ENCODE results near the gene SCN8A.

The SCN8A gene

DNA sequence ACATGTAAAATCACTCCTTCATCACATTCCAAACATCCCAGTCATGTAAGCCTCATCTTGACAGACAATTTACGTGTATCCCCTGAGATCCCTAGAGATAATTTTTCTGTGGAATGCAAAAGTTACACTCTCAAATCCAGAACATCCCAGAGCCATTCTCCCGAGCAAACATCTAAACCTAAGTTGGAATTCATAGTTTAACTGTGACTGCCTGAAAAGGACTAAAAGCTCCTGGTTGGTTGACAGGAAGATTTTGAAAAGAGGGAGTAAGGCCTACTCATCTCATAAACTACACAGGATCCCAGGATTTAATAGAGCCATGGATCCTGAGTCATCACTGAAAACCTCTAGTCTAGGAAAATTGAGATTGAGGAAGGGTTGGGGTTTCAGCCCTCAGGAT lies 123.6 kb downstream of the SCN8A start:
- Histone ChIP-seq H3K27me3 (ENCODE audit: insufficient read depth, low read length) (no peaks in the 10 kb centered on the region), H3K36me3 (ENCODE audit: insufficient read depth, low read length) (peaks cover 6% of the 10 kb centered on the region), H3K4me1 (ENCODE audit: insufficient read depth, low read length) (peaks cover 2% of the 10 kb centered on the region), H3K4me3 (ENCODE audit: low read length) (no peak overlapping the region), H2AFZ (ENCODE audit: low read depth, low read length) (no peak overlapping the region), H3K9me3 (ENCODE audit: low read length) (no peaks in the 10 kb centered on the region)

DNA sequence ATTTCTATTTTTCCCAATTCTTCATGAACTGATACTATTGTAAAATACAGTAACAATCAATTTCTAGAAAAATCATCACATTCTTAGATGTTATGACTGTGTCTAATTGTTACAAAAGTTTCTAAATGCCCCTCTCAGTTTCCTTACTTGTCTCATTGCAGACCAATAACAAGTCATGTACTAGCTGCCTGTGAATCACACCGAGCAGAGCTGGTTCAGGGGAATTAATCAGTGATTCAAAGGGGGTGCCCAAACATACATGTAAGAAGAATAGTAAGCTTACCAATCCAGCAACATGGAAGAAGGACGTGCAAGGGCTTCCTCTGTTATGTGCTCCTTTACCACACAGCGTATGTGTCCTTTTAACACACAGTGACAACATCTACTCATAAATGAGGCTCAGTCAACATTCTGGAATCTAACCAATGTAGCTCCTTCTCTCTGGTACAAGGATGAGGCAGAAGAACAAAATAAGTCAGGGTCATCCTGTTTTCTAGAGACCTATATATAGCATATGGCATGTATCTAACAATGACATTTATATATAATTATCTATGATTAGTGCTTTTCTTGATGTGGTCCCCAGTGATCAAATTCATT lies 126.4 kb downstream of the SCN8A start:
- Histone ChIP-seq H3K4me1 (ENCODE audit: insufficient read depth, low read length) (no peaks in the 10 kb centered on the region), H2AFZ (ENCODE audit: low read depth, low read length) (no peak overlapping the region), H3K4me3 (ENCODE audit: low read length) (no peak overlapping the region), H3K27me3 (ENCODE audit: insufficient read depth, low read length) (no peaks in the 10 kb centered on the region), H3K9me3 (ENCODE audit: low read length) (no peaks in the 10 kb centered on the region), H3K36me3 (ENCODE audit: insufficient read depth, low read length) (peaks cover 12% of the 10 kb centered on the region)

DNA sequence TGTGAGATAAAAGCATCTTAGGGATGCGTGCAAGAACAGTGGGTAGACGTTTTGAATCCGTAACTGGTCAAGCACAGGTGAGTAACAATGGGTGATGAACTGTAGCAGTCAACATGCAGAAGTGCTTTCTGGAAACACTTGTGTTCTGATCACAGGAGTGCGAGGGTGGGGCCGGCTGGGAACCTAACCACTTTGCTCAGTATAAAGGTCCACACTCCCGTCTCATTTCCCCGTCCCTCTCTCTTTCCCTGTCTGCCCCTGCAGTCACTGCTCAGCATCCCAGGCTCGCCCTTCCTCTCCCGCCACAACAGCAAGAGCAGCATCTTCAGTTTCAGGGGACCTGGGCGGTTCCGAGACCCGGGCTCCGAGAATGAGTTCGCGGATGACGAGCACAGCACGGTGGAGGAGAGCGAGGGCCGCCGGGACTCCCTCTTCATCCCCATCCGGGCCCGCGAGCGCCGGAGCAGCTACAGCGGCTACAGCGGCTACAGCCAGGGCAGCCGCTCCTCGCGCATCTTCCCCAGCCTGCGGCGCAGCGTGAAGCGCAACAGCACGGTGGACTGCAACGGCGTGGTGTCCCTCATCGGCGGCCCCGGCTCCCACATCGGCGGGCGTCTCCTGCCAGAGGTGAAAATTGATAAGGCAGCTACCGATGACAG lies 130.4 kb downstream of the SCN8A start:
- no peaks in the 10 kb centered on the region for H3K9me3 ChIP-seq (ENCODE audit: low read length)
- no peaks in the 10 kb centered on the region for H3K27me3 ChIP-seq (ENCODE audit: insufficient read depth, low read length)
- H3K4me3 ChIP-seq (ENCODE audit: low read length) = no peak overlapping the region
- no peaks in the 10 kb centered on the region for H3K4me1 ChIP-seq (ENCODE audit: insufficient read depth, low read length)
- peaks cover 28% of the 10 kb centered on the region for H3K36me3 ChIP-seq (ENCODE audit: insufficient read depth, low read length)
- no peak overlapping the region for H2AFZ ChIP-seq (ENCODE audit: low read depth, low read length)

DNA sequence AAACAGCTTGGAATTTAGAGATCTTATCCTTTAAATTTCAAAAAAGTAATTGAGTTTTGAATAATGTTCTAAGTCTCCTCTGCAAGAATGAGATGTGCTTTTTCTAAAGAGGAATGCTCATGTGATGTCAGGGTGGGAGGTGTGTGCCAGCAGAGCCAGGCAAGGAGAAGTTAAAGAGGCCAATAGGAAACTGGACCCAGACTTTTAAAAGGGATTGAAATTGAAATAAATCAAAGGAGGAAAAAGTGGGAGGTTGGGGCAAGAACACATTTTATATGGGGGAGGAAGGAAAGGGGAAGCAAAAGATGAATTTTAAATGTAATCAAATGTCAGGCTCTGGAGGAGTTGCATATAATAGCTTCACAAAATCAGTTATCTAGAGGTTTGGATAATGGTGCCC lies 131.4 kb downstream of the SCN8A start:
- H3K4me3 ChIP-seq (ENCODE audit: low read length) = no peak overlapping the region
- peaks cover 28% of the 10 kb centered on the region for H3K36me3 ChIP-seq (ENCODE audit: insufficient read depth, low read length)
- no peak overlapping the region for H2AFZ ChIP-seq (ENCODE audit: low read depth, low read length)
- no peaks in the 10 kb centered on the region for H3K9me3 ChIP-seq (ENCODE audit: low read length)
- H3K27me3 ChIP-seq (ENCODE audit: insufficient read depth, low read length) = no peaks in the 10 kb centered on the region
- H3K4me1 ChIP-seq (ENCODE audit: insufficient read depth, low read length) = no peaks in the 10 kb centered on the region

DNA sequence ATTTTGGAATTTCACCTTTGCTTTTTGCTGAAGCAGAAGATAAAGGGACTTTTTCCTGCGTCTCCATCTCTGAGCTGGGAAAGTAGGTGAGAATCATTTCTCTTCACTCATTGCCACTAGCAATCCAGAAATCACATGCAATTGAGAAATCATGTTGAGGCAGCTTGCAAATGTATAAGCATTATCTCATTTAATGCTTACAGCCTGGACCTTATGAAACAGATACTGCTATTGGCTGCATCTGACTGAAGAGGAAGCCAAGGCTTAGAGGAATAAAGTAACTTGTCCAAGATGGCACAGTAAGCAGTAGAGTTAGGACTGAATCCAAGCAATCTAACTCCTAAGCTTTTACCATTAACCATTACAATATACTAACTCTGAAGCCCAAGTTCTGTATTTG lies 135.1 kb downstream of the SCN8A start:
- H3K4me1 ChIP-seq (ENCODE audit: insufficient read depth, low read length) = no peaks in the 10 kb centered on the region
- H3K9me3 ChIP-seq (ENCODE audit: low read length) = no peaks in the 10 kb centered on the region
- no peaks in the 10 kb centered on the region for H3K27me3 ChIP-seq (ENCODE audit: insufficient read depth, low read length)
- no peak overlapping the region for H2AFZ ChIP-seq (ENCODE audit: low read depth, low read length)
- H3K4me3 ChIP-seq (ENCODE audit: low read length) = no peak overlapping the region
- peaks cover 27% of the 10 kb centered on the region for H3K36me3 ChIP-seq (ENCODE audit: insufficient read depth, low read length)

DNA sequence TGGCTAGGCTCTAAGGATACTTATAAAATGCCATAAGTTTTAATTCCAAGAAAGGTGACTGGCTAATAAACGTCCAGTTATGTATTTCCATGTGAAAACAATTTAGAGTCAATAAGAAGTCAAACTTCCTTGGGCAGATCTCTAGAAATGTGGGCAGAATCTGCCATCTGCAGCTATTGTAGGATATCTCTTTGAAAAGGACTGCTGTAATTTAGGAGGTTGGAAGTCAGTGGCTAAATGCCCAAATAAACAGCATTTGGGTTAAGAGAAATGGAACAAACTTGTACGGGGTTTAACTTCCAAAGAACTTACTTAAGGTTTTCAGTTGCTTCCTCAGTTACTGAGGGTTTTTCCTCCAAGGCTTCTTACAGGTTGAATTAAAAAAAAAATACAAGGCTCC lies 135.9 kb downstream of the SCN8A start:
- Histone ChIP-seq H3K4me3 (ENCODE audit: low read length) (no peak overlapping the region), H3K27me3 (ENCODE audit: insufficient read depth, low read length) (no peaks in the 10 kb centered on the region), H3K9me3 (ENCODE audit: low read length) (no peaks in the 10 kb centered on the region), H3K36me3 (ENCODE audit: insufficient read depth, low read length) (peaks cover 21% of the 10 kb centered on the region), H3K4me1 (ENCODE audit: insufficient read depth, low read length) (no peaks in the 10 kb centered on the region), H2AFZ (ENCODE audit: low read depth, low read length) (no peak overlapping the region)

DNA sequence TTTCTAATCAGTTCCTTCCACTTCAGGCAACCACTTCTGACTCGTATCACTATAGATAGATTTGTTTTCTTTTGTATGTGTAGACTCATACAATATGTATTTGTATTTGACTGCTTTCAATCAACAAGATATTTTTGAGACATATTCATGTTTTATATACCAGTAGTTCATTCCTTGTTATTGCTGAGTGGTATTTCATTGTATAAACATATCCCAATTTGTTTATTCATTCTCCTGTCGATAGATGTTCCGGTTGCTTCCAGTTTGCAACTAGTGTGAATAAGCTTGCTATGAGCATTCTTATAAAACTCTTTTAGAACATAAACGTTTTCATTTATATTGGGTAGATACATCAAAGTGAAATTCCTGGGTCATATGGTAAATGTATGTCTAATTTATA lies 138.3 kb downstream of the SCN8A start:
- Histone ChIP-seq H3K4me3 (ENCODE audit: low read length) (no peak overlapping the region), H3K36me3 (ENCODE audit: insufficient read depth, low read length) (peaks cover 9% of the 10 kb centered on the region), H3K9me3 (ENCODE audit: low read length) (no peaks in the 10 kb centered on the region), H3K27me3 (ENCODE audit: insufficient read depth, low read length) (no peaks in the 10 kb centered on the region), H3K4me1 (ENCODE audit: insufficient read depth, low read length) (no peaks in the 10 kb centered on the region), H2AFZ (ENCODE audit: low read depth, low read length) (no peak overlapping the region)

DNA sequence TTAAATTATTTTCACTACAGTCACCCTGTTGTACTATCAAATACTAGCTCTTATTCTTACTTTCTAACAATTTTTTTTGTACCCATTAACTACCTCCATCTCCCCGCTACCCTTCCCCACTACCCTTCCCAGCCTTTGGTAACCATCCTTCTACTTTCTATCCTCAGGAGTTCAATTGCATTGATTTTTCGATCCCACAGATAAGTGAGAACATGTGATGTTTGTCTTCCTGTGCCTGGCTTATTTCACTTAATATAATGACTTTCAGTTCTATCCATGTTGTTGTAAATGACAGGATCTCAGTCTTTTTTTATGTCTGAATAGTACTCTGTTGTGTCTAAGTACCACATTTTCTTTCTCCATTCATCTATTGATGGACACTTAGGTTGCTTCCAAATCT lies 139.7 kb downstream of the SCN8A start:
- Histone ChIP-seq H3K9me3 (ENCODE audit: low read length) (no peaks in the 10 kb centered on the region), H3K27me3 (ENCODE audit: insufficient read depth, low read length) (no peaks in the 10 kb centered on the region), H3K4me3 (ENCODE audit: low read length) (no peak overlapping the region), H3K36me3 (ENCODE audit: insufficient read depth, low read length) (peaks cover 6% of the 10 kb centered on the region), H2AFZ (ENCODE audit: low read depth, low read length) (no peak overlapping the region), H3K4me1 (ENCODE audit: insufficient read depth, low read length) (no peaks in the 10 kb centered on the region)

DNA sequence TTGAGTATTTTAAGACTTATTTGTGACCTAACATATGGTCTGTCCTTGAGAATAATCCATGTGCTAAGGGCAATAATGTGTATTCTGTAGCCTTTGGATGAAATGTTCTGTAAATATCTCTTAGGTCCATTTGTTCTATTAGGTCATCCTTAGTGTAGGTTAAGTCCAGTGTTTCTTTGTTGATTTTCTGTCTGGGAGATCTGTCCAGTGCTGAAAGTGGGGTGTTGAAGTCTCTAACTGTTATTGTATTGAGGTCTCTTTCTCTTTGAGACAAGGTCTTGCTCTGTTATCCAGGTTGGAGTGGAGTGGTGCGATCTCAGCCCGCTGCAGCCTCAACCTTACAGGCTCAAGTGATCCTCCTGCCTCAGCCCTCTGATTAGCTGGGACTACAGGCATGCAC lies 149.5 kb downstream of the SCN8A start:
- Histone ChIP-seq H3K9me3 (ENCODE audit: low read length) (peaks cover 8% of the 10 kb centered on the region), H2AFZ (ENCODE audit: low read depth, low read length) (no peak overlapping the region), H3K4me3 (ENCODE audit: low read length) (no peak overlapping the region), H3K36me3 (ENCODE audit: insufficient read depth, low read length) (peaks cover 6% of the 10 kb centered on the region), H3K27me3 (ENCODE audit: insufficient read depth, low read length) (no peaks in the 10 kb centered on the region), H3K4me1 (ENCODE audit: insufficient read depth, low read length) (no peaks in the 10 kb centered on the region)

DNA sequence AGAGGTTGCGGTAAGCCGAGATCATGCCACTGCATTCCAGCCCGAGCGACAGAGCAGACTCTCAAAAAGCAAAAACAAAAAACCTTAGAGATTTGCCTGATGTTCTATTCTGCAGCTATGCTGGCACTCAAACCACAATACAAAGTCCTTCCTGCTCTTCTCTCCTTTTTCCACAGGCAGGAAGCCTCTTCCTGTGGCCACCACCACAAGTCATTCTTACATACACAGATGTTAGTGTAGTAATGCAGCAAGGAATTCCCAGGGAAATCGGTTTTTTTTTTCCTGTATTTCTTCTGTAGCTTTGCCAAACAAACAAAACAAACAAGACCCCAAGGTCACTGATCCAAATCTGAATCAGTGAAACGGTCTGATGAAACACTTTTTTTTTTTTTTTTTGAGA lies 153.2 kb downstream of the SCN8A start:
- H3K4me3 ChIP-seq (ENCODE audit: low read length) = no peak overlapping the region
- H2AFZ ChIP-seq (ENCODE audit: low read depth, low read length) = no peak overlapping the region
- H3K4me1 ChIP-seq (ENCODE audit: insufficient read depth, low read length) = no peaks in the 10 kb centered on the region
- no peaks in the 10 kb centered on the region for H3K27me3 ChIP-seq (ENCODE audit: insufficient read depth, low read length)
- peaks cover 8% of the 10 kb centered on the region for H3K9me3 ChIP-seq (ENCODE audit: low read length)
- H3K36me3 ChIP-seq (ENCODE audit: insufficient read depth, low read length) = peaks cover 22% of the 10 kb centered on the region

DNA sequence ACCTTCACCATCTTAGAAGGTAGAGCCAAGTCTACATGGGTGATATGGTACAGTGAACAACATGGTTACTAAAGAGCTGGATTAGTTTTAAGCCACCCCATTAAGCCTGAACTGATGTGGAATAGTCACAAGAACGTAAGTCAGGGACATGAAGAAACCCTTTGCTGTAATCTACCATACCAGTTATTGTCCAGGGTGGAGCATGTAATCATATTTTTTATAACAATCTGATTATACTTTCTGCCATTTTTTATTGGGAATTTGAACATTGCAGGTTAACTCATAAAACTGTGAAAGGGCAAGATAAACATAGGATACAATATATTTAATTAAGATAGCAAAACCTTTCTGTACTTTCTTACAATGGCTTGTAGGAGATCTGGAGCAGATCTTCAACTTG lies 153.9 kb downstream of the SCN8A start:
- Histone ChIP-seq H3K36me3 (ENCODE audit: insufficient read depth, low read length) (peaks cover 23% of the 10 kb centered on the region), H3K9me3 (ENCODE audit: low read length) (peaks cover 6% of the 10 kb centered on the region), H3K4me3 (ENCODE audit: low read length) (no peak overlapping the region), H3K4me1 (ENCODE audit: insufficient read depth, low read length) (no peaks in the 10 kb centered on the region), H3K27me3 (ENCODE audit: insufficient read depth, low read length) (no peaks in the 10 kb centered on the region), H2AFZ (ENCODE audit: low read depth, low read length) (no peak overlapping the region)

DNA sequence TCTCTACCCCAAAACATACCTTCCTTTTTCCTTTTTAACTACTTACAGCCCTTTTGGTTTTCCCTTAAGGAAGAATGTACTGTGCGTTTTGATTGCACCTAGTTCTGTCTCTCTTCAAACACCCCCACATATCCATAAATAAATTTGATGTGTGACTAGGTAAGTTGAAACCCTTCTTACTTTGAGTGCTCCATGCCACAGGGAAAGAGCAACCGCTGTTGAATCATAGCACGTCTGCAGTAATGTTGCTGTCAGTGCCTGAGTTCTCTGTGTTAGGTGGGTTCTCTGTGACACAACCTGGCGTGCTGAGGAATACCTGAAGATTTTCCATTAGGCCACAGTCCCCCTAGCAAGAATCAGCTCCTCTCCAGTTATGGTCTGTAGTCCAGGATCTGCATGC lies 155.4 kb downstream of the SCN8A start:
- Histone ChIP-seq H2AFZ (ENCODE audit: low read depth, low read length) (no peak overlapping the region), H3K9me3 (ENCODE audit: low read length) (peaks cover 2% of the 10 kb centered on the region), H3K4me3 (ENCODE audit: low read length) (no peak overlapping the region), H3K36me3 (ENCODE audit: insufficient read depth, low read length) (peaks cover 35% of the 10 kb centered on the region), H3K27me3 (ENCODE audit: insufficient read depth, low read length) (no peaks in the 10 kb centered on the region), H3K4me1 (ENCODE audit: insufficient read depth, low read length) (no peaks in the 10 kb centered on the region)

DNA sequence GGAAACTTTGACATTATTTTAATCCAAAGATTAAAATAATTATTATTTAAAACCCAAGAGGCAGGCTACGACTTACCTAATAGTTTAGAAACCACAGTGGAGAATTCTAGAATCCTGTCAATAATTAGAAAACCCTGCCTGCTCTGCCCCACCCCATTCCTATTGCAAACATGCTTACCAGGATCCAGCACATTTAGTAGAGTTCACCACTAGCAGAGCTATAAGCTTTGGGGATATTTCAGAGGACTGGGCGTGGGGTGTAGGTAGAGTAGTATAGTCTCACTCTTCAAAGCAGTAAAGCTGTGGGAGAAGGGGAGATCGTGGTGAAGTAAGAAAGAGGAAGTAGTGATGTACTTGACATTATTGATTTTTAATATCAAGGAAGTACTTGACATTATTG lies 157.2 kb downstream of the SCN8A start:
- H3K36me3 ChIP-seq (ENCODE audit: insufficient read depth, low read length) = peaks cover 39% of the 10 kb centered on the region
- H3K9me3 ChIP-seq (ENCODE audit: low read length) = no peaks in the 10 kb centered on the region
- no peaks in the 10 kb centered on the region for H3K27me3 ChIP-seq (ENCODE audit: insufficient read depth, low read length)
- H3K4me3 ChIP-seq (ENCODE audit: low read length) = no peak overlapping the region
- H3K4me1 ChIP-seq (ENCODE audit: insufficient read depth, low read length) = no peaks in the 10 kb centered on the region
- no peak overlapping the region for H2AFZ ChIP-seq (ENCODE audit: low read depth, low read length)
